H54 (cell line): Measurements from ENCODE around the gene TAF1D.
"Not testable (repeated sequence)": the region's sequence is repeated elsewhere in the genome, so short reads cannot be mapped to it uniquely, and the experiment has no call there.

Experiments used
- DNase-seq: peaks from one replicate; pipeline ENCODE4 v3.0.0; 2011; ENCODE audit warnings: low spot score, mixed read lengths; ENCODE audit not compliant: insufficient read length
- FAIRE-seq: peaks from 3 replicates; lab custom pipeline; 2011; peaks lifted over from hg19 to GRCh38; lab: Jason Lieb, UNC
- POLR2A ChIP-seq: IDR thresholded peaks from 2 replicates; pipeline ENCODE4 v1.6.1; 2011; ENCODE audit warnings: low read depth, mild to moderate bottlenecking, low read length

TAF1D gene, protein sequence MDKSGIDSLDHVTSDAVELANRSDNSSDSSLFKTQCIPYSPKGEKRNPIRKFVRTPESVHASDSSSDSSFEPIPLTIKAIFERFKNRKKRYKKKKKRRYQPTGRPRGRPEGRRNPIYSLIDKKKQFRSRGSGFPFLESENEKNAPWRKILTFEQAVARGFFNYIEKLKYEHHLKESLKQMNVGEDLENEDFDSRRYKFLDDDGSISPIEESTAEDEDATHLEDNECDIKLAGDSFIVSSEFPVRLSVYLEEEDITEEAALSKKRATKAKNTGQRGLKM

DNA sequence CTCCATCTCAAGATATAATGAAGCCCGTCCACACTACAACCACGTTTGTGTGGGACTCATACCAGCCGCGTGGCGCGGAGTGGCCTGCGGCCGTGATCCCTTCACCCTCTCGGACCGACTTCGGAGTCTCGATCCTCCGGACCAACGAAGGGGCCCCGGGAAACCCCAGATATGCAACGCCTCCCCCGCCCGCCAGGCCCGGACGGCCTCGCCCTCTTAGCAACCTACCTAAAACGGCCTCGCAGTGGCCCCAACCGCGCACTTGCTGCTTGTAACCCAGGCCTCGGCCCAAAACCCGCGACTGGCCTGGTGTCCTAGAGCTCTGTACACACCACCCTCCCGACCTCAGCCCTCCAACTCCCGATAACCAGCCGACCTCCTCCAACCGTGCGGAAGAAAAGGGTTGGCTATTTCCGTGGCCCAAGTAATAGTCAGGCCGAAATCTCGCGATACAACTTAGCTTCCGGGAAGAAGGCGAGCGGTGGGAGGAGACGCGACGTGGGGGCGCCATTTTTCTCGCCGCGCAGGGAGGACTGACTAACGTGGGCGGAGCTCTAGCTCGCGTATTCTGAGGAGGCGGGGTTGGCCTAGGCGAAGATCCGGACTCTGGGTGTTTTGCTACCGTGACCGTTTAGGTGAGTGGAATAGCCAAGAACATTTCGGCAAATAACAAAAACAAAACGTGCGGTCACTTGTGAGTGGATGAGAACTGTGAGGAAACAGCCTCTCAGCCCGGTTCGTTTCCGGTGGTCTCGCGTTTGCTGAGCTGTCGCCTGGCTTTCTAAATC, at the start of gene TAF1D, which contains the start of gene C11orf54:
Gene TAF1D (minus strand): TSS at position 402 of the 788 bp plus-strand sequence. CDS start 2,191 bp downstream, outside the sequence.
Gene C11orf54 (plus strand): TSS at position 579 of the 788 bp plus-strand sequence. CDS start 5,722 bp downstream, outside the sequence.
- peak; percentile 92 for FAIRE-seq
- peak; percentile 51 for DNase-seq
- TF ChIP-seq POLR2A, result peak; percentile 85

DNA sequence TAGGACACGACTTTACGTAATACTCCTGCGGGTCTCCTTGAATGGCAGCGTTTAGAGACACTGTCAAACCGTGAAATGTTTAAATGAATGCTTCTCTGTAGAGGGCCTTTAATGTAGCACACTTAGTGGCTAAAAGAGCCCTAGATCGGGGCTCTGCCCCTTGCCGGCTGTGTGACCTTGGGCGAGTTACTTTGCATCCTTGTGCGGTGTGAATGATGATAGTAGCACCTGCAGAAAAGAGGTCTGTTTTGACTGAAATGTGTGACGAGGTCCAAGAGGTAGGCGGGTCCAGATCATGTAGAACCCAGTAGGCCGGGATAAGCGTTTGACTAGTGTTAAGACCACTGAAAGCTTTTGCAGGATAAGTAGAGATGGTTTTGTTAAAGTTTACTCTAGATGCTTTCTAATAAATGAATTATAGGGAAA, 43.7 kb upstream of the TAF1D start:
- DNase-seq (no peak), FAIRE-seq (no peak)
- no peak for TF ChIP-seq POLR2A

DNA sequence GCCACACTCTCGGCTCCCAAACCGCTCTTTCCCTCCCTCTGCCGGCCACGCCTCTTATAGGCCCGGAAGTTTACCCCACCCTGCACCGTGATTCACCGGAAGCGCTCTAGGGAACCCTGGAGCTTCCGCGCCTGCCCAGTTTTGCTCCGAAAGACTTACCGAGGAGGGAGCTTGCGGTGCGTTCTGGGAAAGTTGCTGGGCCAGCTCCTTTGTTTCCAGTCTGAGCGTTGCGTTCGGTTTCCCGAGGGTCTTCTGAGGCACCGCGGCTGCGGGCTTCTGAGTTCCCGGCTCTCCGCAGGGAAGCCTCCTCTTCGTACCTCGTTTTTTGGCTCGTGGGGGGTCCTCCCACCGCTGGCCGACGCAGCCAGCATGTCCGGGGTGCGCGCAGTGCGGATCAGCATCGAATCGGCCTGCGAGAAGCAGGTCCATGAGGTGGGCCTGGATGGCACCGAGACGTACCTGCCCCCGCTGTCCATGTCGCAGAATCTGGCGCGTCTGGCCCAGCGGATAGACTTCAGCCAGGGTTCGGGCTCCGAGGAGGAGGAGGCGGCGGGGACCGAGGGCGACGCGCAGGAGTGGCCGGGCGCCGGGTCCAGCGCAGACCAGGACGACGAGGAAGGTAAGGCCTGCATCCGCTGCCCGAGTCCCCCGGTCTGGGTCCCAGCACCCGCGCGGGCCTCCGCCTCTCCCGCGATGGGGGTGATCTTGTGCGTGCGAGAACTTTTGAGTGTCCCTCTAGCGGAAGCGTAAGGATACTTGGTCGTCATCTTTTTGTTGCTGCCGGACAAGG, 43.0 kb upstream of the TAF1D start, which contains the start of gene MED17:
Gene MED17 (plus strand): TSS at position 138 of the 790 bp plus-strand sequence. CDS start 232 bp downstream, at position 370.
- DNase-seq (peak; percentile 73), FAIRE-seq (peak; percentile 67)
- TF ChIP-seq POLR2A, result peak; percentile 70; the same call in 1 of the 2 replicates

DNA sequence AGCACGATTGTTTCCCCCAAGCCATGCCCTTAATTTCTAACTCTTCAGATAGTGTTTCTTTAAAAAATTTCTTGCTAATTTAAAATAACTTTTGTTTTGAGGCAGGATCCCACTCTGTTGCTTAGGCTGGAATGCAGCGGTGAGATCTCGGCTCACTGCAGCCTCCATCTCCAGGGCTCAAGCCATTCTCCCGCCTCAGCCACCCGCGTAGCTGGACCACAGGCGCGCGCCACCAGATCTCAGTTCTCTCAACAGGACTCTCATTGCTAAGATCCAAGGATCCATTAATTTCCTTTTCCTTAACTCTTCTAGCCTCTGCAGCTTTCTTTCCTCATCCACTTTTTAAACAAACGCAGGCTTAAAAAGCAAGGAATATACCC, 42.5 kb upstream of the TAF1D start:
- TF ChIP-seq POLR2A, result no peak

DNA sequence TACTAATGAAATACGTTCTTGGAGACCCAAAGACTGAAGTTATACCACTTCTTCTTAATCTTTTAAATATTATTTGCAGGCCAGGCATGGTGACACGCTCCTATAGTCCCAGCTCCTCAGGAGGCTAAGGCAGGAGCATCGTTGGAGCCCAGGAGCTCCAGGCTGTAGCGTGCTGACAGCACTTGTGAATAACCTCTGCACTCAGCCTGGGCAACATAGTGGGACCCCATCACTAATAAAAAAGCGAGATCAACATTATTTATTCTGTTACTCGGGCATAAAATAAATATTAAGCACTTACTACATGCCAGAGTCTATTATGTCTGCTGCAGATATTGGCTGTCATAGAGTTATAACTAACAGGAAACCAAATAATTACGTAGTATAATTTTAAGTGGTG, 42.1 kb upstream of the TAF1D start:
- peak; percentile 5; the same call in 1 of the 2 replicates for TF ChIP-seq POLR2A
- no peak for FAIRE-seq
- no peak for DNase-seq

More for the DNA sequence above, 42.5 kb upstream of the TAF1D start:
- DNase-seq (no peak), FAIRE-seq (no peak)

DNA sequence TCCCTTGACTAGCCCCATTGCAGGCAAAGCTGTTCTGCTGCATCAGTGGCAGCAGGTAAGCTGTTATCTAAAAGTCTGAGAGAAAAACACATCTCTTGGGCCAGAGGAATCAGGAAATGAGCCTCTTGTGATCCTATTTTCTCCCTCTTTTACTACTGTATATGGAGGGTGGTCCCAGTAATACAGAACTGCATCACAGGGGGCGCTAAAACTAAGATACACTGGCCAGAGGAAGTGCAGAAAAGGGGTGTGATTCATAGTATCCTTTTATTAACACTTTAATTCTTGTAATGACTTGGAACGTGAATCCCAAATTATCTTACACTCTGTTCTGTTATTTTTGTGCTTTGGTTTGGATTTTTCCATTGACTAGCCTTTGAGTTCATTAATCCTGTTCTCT, 34.0 kb upstream of the TAF1D start:
- FAIRE-seq (no peak), DNase-seq (peak; percentile 6)
- TF ChIP-seq POLR2A, result no peak

DNA sequence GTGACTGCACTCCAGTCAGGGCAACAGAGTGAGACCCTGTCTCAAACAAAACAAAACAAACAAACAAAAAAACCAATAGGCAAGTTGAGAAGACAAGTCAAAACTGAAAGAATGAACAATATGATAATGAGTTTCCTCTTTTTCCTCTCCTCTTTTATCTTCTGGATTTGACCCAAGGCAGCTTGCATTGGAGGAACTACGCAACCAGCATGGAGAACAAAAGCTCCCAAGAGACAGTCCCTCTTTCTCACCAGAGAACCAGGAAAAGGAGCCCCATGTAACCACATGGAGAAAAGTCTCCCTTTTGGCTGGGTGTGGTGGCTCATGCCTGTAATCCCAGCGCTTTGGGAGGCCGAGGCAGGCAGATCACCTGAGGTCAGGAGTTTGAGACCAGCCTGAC, 33.3 kb upstream of the TAF1D start:
- FAIRE-seq, DNase-seq: not testable (repeated sequence)

DNA sequence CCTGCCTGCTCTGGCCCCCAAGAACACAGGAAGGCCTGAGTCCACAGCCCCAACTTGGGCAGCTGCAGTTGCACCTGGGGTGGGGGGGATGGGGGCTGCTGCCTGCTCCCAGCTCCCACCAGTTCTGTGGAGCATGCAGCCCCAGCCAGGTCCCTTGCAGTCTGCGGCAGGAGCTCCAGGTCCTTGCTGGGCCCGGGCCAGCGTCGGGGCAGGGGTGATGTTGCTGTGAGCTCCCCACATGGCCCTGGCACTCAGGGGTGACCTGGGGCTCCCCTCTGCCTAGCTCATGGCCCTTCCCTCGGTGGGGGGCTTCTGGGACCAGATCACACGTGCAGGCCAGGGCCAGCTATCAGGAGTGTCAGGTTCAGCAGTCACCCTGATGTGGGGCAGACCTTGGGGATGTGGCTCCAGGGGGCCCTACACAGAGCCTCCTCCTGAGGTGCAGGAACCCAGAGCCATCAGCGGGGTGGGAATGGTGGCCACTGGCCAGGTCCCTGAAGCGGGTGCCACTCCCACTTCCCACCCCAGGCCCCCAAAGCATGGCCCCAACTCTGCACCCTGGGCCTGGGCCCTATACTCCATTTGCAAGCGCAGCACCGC, 32.4 kb upstream of the TAF1D start:
- no peak for DNase-seq
- no peak for FAIRE-seq

DNA sequence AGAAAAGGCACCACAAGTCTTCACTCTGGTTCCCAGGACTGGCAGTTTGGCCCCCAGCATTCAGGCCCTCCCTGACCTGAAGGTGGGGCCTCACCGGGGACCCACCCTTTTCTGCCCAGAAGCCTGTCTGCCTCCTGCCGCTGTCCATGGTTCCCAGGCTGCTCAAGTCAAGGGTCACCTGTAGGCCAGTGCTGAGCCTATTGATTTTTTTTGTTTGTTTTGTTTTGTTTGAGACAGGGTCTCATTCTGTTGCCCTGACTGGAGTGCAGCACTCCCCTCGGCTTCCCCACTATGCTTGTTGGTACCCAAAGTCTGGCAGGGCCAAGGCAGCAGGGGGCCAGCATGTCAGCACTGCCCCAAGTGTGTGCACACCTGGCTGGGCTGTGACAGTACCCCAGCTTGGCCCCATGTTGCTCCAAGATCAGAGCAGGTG, 31.8 kb upstream of the TAF1D start:
- no peak for TF ChIP-seq POLR2A
- FAIRE-seq (no peak), DNase-seq (no peak)

More for the DNA sequence above, 32.4 kb upstream of the TAF1D start:
- no peak for TF ChIP-seq POLR2A

DNA sequence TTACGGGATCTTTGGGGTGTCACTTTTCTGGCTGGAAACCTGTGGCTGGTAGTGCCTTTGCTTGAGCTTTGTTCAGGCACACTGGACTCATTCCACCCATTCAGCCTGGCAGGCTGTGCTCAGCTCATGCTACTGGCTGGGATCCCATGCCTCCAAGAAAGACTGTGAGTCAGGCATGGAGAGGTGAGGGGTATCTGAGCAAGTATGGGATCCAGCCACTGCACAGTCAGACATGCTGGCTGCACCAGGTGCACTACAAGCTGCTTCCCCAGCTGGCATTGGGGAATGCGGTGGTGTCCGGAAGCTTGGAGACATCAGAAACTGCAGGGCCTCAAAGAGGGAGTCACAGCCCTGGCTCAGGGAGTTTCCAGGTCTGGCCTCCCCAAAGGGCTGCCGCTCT, 30.8 kb upstream of the TAF1D start:
- TF ChIP-seq POLR2A, result no peak
- no peak for FAIRE-seq
- no peak for DNase-seq

DNA sequence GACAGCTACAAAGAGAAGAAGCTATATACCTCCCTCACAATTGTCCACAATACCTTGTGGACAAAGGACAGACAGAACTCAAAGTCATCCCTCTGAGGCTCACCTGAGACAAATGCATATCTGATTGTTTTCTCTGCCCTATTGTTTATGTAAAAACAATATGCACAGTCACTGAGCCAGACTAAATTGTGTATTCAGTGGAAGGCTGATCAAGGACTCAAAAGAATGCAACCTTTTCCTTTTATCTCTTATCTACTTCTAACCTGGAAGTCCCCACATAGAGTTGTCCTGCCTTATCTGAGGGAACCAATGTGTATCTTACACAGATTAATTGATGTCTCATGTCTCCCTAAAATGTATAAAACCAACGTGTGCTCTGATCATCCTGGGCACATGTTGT, 28.9 kb upstream of the TAF1D start:
- no peak for TF ChIP-seq POLR2A
- DNase-seq, result no peak
- FAIRE-seq, result no peak

DNA sequence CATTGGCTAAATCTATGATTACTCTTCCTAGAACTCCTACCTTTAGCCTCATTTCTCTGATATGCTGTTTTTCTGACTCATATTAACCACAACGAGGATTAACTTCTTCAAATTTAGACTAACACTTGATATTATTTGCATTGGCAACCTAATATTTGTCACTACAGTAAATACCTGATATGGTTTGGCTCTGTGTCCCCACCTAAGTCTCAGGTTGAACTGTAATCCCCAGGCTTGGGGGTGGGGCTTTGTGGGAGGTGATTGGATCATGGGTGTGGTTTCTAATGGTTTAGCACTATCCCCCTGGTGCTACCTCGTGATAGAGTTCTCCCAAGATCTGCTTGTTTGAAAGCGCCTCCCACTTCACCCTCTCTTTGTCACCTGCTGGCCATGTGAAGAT, 25.7 kb upstream of the TAF1D start:
- FAIRE-seq (no peak), DNase-seq (no peak)
- TF ChIP-seq POLR2A, result no peak

DNA sequence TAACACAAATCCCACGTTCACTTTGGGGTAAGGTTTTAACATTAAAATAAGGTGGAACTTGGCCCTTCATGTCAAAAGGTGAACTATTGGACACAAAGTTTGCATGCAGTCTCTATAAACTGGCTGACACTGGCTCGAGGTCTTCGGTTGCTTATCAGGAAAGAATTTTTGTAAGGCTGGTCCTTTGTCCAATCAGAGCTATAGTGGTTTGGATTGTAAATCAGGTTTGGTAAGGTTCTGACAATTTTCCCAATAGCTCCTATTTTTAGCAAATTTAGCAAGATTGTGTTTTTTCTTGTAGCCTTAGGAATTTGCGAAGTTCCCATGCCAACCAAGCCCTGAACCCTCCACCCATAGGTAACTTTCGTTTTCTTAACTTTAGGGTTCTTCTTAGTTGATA, 25.2 kb upstream of the TAF1D start:
- no peak for FAIRE-seq
- TF ChIP-seq POLR2A, result no peak
- no peak for DNase-seq
